IPS-18a (cell line): Measurements from ENCODE around the gene TEAD3.

Experiments
- H3K27ac ChIP-seq: one replicate; pipeline ENCODE4 v1.5.1; 2013; ENCODE audit warnings: low read length
- H3K27me3 ChIP-seq: one replicate; pipeline ENCODE4 v1.6.1; 2013; ENCODE audit warnings: mild to moderate bottlenecking, low read length; ENCODE audit not compliant: control insufficient read depth, insufficient read depth
- H3K36me3 ChIP-seq: one replicate; pipeline ENCODE4 v1.6.1; 2013; ENCODE audit warnings: low read depth, low read length; ENCODE audit not compliant: control insufficient read depth
- H3K4me1 ChIP-seq: one replicate; pipeline ENCODE4 v1.6.1; 2013; ENCODE audit warnings: low read depth, low read length; ENCODE audit not compliant: control insufficient read depth
- H3K4me3 ChIP-seq: one replicate; pipeline ENCODE4 v1.5.1; 2013; ENCODE audit warnings: low read length
- H3K9ac ChIP-seq: one replicate; pipeline ENCODE4 v1.6.1; 2013; ENCODE audit warnings: mild to moderate bottlenecking, low read length, moderate library complexity
- H3K9me3 ChIP-seq: one replicate; pipeline ENCODE4 v1.6.1; 2013; ENCODE audit warnings: low read depth, low read length; ENCODE audit not compliant: control insufficient read depth

The TEAD3 gene

DNA sequence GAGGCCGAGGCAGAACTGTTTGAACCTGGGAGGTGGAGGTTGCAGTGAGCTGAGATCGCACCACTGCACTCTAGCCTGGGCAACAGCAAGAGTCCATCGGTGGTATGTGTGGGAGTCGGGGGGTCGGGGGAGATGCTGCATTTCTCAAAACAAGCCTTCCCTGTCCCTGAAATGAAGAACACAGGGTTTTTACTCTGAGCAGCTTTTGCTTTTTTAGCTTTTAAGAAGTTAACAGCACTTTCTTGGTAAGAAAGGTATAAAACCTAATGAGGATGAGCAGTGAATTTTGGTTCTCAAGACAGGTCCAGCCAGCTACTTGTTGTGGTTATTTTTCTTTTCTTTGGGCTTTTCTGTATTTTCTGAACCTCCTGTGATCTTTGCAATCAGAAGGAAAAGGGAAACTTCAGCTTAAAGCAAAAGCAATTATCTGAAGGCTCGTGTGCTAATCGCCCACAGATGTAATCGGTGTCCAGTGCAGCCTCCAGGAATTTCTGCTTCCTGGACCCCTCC lies 25.0 kb downstream of the TEAD3 start:
- no peak overlapping the region for H3K9ac ChIP-seq
- H3K36me3 ChIP-seq, result peaks cover 42% of the 10 kb centered on the region
- H3K9me3 ChIP-seq, result no peaks in the 10 kb centered on the region
- no peak overlapping the region for H3K27ac ChIP-seq
- peaks cover 17% of the 10 kb centered on the region for H3K4me1 ChIP-seq
- no peak overlapping the region for H3K4me3 ChIP-seq
- peaks cover 7% of the 10 kb centered on the region for H3K27me3 ChIP-seq

DNA sequence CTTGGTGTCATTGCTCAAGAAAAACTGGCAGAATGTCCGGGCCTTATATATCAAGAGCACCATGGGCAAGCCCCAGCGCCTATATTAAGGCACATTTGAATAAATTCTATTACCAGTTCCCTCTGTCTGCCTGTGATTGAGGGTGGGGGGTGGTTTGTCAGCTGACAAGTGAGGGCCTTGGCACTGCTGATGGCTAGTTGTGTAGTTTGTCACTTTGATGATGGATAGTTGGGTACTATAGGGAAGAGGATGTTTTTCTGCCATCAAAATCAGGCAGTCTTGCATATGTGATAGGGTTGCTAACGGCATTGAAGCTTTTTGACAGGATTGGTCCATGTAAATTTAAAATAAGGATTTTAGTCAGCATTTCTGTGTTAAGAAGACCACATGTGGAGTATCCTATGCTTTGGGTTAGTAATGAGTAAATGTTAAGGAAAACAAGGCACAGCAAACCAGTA lies 26.2 kb downstream of the TEAD3 start:
- peak overlapping the region; percentile 96 for H3K4me3 ChIP-seq
- H3K36me3 ChIP-seq, result peaks cover 49% of the 10 kb centered on the region
- no peaks in the 10 kb centered on the region for H3K9me3 ChIP-seq
- peaks cover 17% of the 10 kb centered on the region for H3K4me1 ChIP-seq
- H3K27me3 ChIP-seq, result peaks cover 7% of the 10 kb centered on the region
- no peak overlapping the region for H3K27ac ChIP-seq
- H3K9ac ChIP-seq, result peak overlapping the region; percentile 11

DNA sequence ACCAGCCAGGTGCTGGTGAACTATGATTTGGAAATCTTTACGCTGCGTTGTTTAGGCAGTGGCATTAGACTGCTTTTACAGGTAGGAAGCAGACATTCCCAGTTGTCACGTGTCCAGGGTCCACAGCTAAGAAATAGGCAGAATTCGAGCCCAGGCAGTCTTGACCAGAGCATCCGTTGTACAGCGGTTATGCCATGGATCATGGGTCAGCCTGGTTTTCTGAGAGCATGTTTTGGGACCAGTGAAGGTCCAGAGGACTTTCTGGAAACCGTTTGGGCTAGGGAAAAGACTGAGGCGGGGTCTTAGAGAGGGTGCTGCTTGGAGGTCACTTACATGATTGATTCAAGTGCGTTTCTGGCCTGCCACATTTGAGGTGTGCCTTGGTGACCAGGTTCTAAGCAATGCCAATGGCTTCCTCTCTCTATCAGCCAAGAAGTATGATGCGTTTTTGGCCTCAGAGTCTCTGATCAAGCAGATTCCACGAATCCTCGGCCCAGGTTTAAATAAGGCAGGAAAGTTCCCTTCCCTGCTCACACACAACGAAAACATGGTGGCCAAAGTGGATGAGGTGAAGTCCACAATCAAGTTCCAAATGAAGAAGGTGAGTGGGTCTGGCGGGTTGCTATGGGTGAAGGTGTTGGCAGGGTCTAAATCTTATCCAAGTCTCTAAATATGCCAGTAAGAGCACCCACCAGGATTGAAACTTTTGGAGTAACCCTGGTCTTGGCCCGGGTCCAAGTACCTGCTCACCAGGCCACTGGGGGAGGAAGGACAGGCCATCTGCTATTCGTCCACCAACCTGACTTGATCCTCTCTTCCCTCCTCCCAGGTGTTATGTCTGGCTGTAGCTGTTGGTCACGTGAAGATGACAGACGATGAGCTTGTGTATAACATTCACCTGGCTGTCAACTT lies 26.9 kb downstream of the TEAD3 start:
- Histone ChIP-seq H3K9me3 (no peaks in the 10 kb centered on the region), H3K27ac (no peak overlapping the region), H3K4me3 (peak overlapping the region; percentile 96), H3K4me1 (peaks cover 17% of the 10 kb centered on the region), H3K9ac (peak overlapping the region; percentile 99), H3K27me3 (peaks cover 7% of the 10 kb centered on the region), H3K36me3 (peaks cover 49% of the 10 kb centered on the region)

DNA sequence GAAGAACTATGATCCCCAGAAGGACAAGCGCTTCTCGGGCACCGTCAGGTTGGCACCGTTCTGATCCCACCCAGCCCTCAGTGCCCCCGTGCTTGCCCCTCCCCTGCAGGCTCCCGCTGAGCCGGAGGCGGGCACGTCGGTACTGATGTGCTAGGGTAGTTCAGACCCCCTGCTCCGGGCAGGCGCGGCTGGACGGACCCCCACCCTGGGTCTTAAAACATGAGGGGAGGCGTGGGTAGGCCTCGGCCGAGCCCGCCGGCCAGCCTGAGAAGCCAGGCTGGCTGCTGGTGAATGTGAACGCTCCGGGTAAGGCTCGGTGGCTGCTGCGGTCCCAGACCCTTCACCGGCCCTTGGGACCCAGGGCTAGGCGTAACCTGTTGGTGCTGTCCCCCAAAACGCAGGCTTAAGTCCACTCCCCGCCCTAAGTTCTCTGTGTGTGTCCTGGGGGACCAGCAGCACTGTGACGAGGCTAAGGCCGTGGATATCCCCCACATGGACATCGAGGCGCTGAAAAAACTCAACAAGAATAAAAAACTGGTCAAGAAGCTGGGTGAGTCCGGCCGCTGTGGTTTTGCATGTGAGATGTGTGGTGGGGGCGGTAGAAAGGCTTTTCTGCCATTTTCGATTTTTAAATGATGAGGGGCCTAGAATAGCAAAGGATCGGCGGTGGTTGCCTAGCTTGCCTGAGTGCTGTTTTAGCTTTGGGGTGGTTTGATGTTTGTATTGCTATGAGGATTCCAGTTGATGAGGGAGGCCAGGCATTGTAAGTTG lies 27.7 kb downstream of the TEAD3 start:
- H3K36me3 ChIP-seq, result peaks cover 43% of the 10 kb centered on the region
- peaks cover 17% of the 10 kb centered on the region for H3K4me1 ChIP-seq
- peak overlapping the region; percentile 96 for H3K4me3 ChIP-seq

DNA sequence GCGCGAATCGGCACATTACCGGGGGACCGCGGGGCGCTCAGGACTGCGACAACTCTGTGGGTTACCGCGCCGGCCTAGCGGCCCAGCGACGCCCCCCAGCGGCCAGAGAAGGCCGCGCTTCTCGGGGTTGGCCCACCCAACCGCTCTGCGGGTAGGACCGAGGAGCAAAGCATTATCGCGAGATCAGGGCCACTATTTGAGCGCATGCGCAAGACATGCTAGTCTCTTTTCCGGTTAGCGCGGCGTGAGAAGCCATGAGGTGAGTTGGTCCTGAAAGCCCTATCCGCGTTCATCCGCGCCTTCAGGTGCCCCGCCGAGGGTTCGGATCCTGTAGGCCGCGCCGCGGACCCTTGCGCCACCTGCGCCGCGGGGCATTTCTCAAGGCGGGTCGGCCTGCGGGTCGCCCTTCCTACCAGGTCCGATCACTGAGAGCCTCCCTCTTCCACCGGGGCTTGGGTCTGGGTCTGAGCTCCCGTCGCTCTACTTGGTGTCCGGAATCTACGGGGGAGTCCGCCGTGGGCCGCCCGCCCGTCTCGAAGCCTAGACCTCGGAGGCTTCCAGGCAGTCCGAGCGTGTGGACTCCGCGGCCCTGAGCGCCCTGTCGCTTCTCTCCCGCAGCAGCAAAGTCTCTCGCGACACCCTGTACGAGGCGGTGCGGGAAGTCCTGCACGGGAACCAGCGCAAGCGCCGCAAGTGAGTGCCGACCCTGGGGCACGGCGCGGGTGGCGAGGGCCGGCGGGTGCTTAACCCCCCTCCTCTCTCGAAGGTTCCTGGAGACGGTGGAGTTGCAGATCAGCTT lies 28.5 kb downstream of the TEAD3 start, which contains the start of gene RPL10A:
RPL10A (plus strand) TSS at position 221 of the 799 bp plus-strand sequence; CDS start at position 255, 34 bp downstream.
- Histone ChIP-seq H3K9me3 (no peaks in the 10 kb centered on the region), H3K36me3 (peaks cover 43% of the 10 kb centered on the region), H3K4me3 (peak within 1 kb of the TSS; percentile 96), H3K27me3 (peaks cover 7% of the 10 kb centered on the region), H3K27ac (peak within 1 kb of the TSS; percentile 93), H3K4me1 (peaks cover 17% of the 10 kb centered on the region), H3K9ac (peak within 1 kb of the TSS; percentile 99)

More for the DNA sequence above, 27.7 kb downstream of the TEAD3 start:
- Histone ChIP-seq H3K9ac (peak overlapping the region; percentile 99), H3K9me3 (no peaks in the 10 kb centered on the region), H3K27ac (peak overlapping the region; percentile 93), H3K27me3 (peaks cover 7% of the 10 kb centered on the region)

DNA sequence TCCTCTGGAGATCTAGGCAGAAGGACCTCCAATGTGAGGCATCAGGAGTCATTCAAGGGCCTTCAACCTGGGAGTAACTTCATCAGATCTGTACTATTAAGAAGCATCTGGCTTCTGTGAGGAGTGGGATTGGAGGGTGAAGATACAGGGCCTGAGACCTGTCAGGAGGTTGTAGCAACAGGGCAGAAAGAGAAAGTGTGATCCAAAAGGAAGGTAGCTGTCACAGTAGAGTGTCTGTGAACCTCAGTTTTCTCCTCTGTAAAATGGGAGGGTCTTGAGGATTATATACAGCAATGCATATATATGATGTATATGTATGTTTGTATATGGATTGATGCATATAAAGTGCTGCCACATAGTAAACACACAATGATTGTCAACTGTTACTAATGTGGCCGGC lies 31.2 kb downstream of the TEAD3 start:
- Histone ChIP-seq H3K27me3 (peaks cover 7% of the 10 kb centered on the region), H3K36me3 (peaks cover 22% of the 10 kb centered on the region)

DNA sequence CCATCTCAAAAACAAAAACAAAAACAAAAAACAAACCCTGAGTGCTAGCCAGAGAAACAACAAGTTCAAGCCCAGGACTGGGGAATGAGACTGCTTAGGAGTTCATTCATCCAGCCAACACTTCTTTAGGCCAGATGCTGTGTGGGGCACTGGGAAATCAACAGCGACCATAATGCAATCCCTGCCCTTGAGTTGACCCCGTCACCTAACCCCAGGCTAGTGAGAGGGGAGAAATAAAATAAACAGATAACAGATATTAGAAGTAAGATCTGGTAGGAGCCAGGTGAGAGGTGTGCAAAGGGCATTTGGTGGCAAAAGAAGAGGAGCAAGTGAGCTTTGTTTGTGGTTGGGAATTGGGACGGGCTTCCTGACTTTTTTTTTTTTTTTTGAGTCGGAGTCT lies 33.6 kb downstream of the TEAD3 start:
- peaks cover 7% of the 10 kb centered on the region for H3K27me3 ChIP-seq
- no peak overlapping the region for H3K4me3 ChIP-seq
- no peaks in the 10 kb centered on the region for H3K9me3 ChIP-seq
- no peaks in the 10 kb centered on the region for H3K4me1 ChIP-seq
- peaks cover 15% of the 10 kb centered on the region for H3K36me3 ChIP-seq
- no peak overlapping the region for H3K27ac ChIP-seq
- no peak overlapping the region for H3K9ac ChIP-seq

More for the DNA sequence above, 31.2 kb downstream of the TEAD3 start:
- Histone ChIP-seq H3K27ac (no peak overlapping the region), H3K9ac (no peak overlapping the region), H3K4me1 (peaks cover 10% of the 10 kb centered on the region), H3K9me3 (no peaks in the 10 kb centered on the region), H3K4me3 (no peak overlapping the region)

DNA sequence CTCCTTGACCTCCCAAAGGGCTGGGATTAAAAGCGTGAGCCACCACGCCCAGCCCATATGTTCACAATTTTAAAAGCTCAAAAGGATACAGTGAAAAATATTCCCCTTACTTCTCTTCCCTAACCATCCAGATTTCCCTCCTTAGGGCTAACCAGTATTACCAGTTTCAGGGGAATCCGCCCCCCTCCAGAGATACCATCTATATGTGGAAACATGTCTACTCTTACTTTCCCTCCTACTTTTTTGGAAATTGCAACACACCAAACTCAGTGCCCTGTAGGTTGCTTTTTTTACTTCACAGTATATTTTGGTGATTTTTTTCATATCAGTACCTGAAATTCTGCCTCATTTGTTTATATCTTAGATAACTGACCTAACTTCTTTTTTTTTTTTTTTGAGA lies 35.6 kb downstream of the TEAD3 start:
- H3K4me1 ChIP-seq, result no peaks in the 10 kb centered on the region
- H3K27ac ChIP-seq, result no peak overlapping the region
- H3K27me3 ChIP-seq, result no peaks in the 10 kb centered on the region
- no peak overlapping the region for H3K4me3 ChIP-seq
- no peak overlapping the region for H3K9ac ChIP-seq
- H3K36me3 ChIP-seq, result peaks cover 15% of the 10 kb centered on the region
- no peaks in the 10 kb centered on the region for H3K9me3 ChIP-seq

DNA sequence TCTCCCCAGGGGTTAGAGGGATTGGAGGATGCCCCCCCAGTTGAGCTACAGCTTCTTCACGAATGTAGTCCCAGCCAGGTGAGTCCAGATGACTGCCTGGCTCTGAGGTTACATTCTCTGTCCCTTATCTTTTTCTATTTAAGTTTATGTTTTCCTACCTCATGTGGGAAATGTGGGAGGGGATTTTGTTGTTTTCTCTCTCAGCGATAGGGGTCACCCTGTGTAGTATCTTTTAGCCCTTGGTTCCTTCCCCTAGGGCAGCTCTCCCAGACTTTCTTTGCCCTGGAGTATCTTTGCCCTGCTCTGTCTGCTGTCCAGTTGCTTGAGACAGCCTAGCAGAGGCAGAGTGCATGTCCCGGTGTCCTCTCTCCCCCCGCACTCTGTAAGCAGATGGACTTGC lies 39.0 kb downstream of the TEAD3 start:
- Histone ChIP-seq H3K36me3 (peaks cover 15% of the 10 kb centered on the region), H3K4me1 (peaks cover 16% of the 10 kb centered on the region), H3K27me3 (peaks cover 11% of the 10 kb centered on the region), H3K9ac (no peak overlapping the region), H3K4me3 (no peak overlapping the region), H3K27ac (no peak overlapping the region), H3K9me3 (no peaks in the 10 kb centered on the region)

DNA sequence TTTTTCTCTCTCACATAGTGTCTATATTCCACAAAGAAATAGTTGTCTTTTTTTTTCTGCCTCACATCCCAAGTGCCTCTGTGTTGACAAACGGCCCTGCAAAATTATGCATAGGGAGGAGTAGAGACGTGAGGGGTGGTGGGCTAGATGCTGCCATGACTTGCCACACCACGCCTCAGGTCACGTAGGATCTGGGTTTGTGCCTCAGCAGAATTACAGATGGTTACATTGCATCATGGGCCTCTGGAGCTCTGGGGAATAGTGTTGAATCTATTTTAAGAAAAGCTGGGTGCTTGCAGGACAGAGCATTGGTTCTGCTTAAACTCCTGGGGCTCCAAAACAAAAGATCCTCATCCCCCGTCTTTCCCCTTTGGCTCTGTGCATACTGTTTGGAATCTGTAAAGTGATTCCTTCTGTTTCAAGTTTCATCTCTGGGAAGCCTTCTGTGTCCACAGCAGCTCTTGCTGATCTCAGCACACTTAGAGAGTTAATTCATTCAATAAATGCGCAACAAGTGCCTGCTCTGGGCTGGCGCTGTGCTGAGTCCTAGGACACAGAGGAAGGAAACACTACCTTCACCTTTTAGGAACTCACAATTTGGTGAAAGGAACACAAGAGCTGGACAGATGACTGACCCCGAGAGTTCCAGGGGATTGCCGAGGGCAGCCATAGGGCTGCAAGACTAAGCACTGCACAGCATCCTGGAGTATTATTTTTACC lies 42.3 kb downstream of the TEAD3 start:
- H3K4me3 ChIP-seq, result no peak overlapping the region
- H3K9ac ChIP-seq, result no peak overlapping the region

More for the DNA sequence above, 42.3 kb downstream of the TEAD3 start:
- H3K9me3 ChIP-seq, result no peaks in the 10 kb centered on the region
- H3K27me3 ChIP-seq, result peaks cover 22% of the 10 kb centered on the region
- no peak overlapping the region for H3K27ac ChIP-seq
- peaks cover 14% of the 10 kb centered on the region for H3K36me3 ChIP-seq
- peaks cover 22% of the 10 kb centered on the region for H3K4me1 ChIP-seq
